Measurements from ENCODE around the gene TNS4. TPM values are rescaled to one million over a fixed set of nuclear protein-coding genes. Genes with fewer than 3 reads are reported as not detected.

Gene TNS4
- total and polyA plus RNA-seq, 9 of the 15 experiments (the other 6 are each of a cell fraction or from before 2014, with no cell fraction given), result 0.04 to 0.73 (median 0.24) TPM; not detected in 1

DNA sequence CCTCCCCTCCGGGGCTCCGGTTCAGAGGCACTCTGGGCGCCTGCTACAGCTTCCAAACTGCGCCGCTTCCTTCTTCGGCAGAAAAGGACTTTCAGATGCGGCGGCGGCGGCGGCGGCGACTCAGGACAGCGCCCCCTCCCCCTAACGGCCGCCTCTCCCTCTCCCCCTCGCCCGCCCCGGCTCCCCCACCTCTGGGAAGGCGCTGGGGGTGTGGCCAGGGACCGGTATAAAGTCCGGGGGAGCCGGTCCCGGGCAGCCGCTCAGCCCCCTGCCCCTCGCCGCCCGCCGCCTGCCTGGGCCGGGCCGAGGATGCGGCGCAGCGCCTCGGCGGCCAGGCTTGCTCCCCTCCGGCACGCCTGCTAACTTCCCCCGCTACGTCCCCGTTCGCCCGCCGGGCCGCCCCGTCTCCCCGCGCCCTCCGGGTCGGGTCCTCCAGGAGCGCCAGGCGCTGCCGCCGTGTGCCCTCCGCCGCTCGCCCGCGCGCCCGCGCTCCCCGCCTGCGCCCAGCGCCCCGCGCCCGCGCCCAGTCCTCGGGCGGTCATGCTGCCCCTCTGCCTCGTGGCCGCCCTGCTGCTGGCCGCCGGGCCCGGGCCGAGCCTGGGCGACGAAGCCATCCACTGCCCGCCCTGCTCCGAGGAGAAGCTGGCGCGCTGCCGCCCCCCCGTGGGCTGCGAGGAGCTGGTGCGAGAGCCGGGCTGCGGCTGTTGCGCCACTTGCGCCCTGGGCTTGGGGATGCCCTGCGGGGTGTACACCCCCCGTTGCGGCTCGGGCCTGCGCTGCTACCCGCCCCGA is 58.0 kb downstream of the TNS4 start, which contains the start of gene IGFBP4 (continued):
- peak; percentile 4 to 46; a peak in 1 of 4 replicates for TF ChIP-seq NRF1 (conservative IDR thresholded peaks at IDR 0.05 in 1 of 2, IDR thresholded peaks at IDR 0.05 in 1 of 2)
- TF ChIP-seq MAFF (IDR thresholded peaks at IDR 0.05; ENCODE audit: low read length), result no peak
- TF ChIP-seq NFYB (IDR thresholded peaks at IDR 0.05; ENCODE audit: extremely low read depth, insufficient read length), result no peak
- TF ChIP-seq ZC3H8 (IDR thresholded peaks at IDR 0.05), result no peak
- TF ChIP-seq ZNF121 (CRISPR knock-in tag; conservative IDR thresholded peaks at IDR 0.05), result no peak
- no peak for TF ChIP-seq HDGF (IDR thresholded peaks at IDR 0.05)
- no peak for TF ChIP-seq FOS (IDR thresholded peaks at IDR 0.05; ENCODE audit: extremely low read depth, insufficient read length)
- no peak for TF ChIP-seq FOXK1 (CRISPR knock-in tag; IDR thresholded peaks at IDR 0.05; ENCODE audit: borderline replicate concordance)
- no peak for TF ChIP-seq POLR2AphosphoS2 (IDR thresholded peaks at IDR 0.05; ENCODE audit: low read length)
- TF ChIP-seq POLR3G (IDR thresholded peaks at IDR 0.05; ENCODE audit: extremely low read depth, insufficient read length, insufficient replicate concordance), result no peak
- TF ChIP-seq FOXP1 (CRISPR knock-in tag; IDR thresholded peaks at IDR 0.05), result no peak
- 0 out of 2 replicates have a peak, but pooled peaks have one; percentile 74 for TF ChIP-seq ZNF395 (CRISPR knock-in tag; IDR thresholded peaks at IDR 0.05)
- no peak for TF ChIP-seq HOXB6 (CRISPR knock-in tag; IDR thresholded peaks at IDR 0.05; ENCODE audit: borderline replicate concordance)
- no peak for TF ChIP-seq ZNF263 (CRISPR knock-in tag; IDR thresholded peaks at IDR 0.05; ENCODE audit: borderline replicate concordance)
- TF ChIP-seq PHB (CRISPR knock-in tag; IDR thresholded peaks at IDR 0.05), result no peak
- TF ChIP-seq ZNF384 (IDR thresholded peaks at IDR 0.05; ENCODE audit: low read depth, low read length), result no peak
- TF ChIP-seq ZNF212 (CRISPR knock-in tag; IDR thresholded peaks at IDR 0.05), result no peak
- TF ChIP-seq ZNF778 (CRISPR knock-in tag; IDR thresholded peaks at IDR 0.05), result no peak
- no peak for TF ChIP-seq SREBF2 (CRISPR knock-in tag; IDR thresholded peaks at IDR 0.05)
- no peak for TF ChIP-seq TCF7L2 (IDR thresholded peaks at IDR 0.05; ENCODE audit: low read depth, low read length)
- no peak for TF ChIP-seq ZNF785 (CRISPR knock-in tag; IDR thresholded peaks at IDR 0.05)
- TF ChIP-seq, protein P1, sequence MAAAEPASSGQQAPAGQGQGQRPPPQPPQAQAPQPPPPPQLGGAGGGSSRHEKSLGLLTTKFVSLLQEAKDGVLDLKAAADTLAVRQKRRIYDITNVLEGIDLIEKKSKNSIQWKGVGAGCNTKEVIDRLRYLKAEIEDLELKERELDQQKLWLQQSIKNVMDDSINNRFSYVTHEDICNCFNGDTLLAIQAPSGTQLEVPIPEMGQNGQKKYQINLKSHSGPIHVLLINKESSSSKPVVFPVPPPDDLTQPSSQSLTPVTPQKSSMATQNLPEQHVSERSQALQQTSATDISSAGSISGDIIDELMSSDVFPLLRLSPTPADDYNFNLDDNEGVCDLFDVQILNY (CRISPR knock-in tag; IDR thresholded peaks at IDR 0.05), result no peak
- no peak for TF ChIP-seq ZMIZ1 (IDR thresholded peaks at IDR 0.05; ENCODE audit: low read depth in 2 of 2, low read length in 2 of 2)
- no peak for TF ChIP-seq CBX1 (IDR thresholded peaks at IDR 0.05; ENCODE audit: low read depth)
- TF ChIP-seq EP400 (IDR thresholded peaks at IDR 0.05), result no peak

Measured in K562 (cell line).